Peyer's patch (tissue), 4 donors: ENCODE measurements around the gene AQP12A. TPM values are rescaled to one million over a fixed set of nuclear protein-coding genes. Genes with fewer than 3 reads are reported as not detected.
"Not testable (repeated sequence)": the region's sequence is repeated elsewhere in the genome, so short reads cannot be mapped to it uniquely, and the experiment has no call there.

ENCODE experiments used
- DNase-seq, 3 donors: peaks; one replicate each; pipeline ENCODE4 v3.0.0-alpha.2; 2017 to 2019
- H3K27ac ChIP-seq, 4 donors: fragments of 200-600 bp; sonication (generic); one replicate each; pipeline ENCODE4 v1.5.1; 2016 to 2019
- H3K27me3 ChIP-seq, 2 donors: fragments of 200-600 bp; sonication (generic); one replicate each; pipeline ENCODE4 v1.5.1; 2019
- H3K36me3 ChIP-seq, 3 donors: fragments of 200-600 bp; sonication (generic); one replicate each; pipeline ENCODE4 v1.5.1; 2016 to 2019
- H3K4me1 ChIP-seq, 4 donors: fragments of 200-600 bp; sonication (generic); one replicate each; pipeline ENCODE4 v1.5.1; 2016 to 2019
- H3K4me3 ChIP-seq, 4 donors: fragments of 200-600 bp; sonication (generic); 1 replicate in 3 of 4; 2 replicates in 1 of 4; pipeline ENCODE4 v1.5.1; 2016 to 2019; ENCODE audit warnings: mild to moderate bottlenecking in 1 of 4
- H3K9me3 ChIP-seq, 4 donors: fragments of 200-600 bp; sonication (generic); one replicate each; pipeline ENCODE4 v1.5.1; 2016 to 2019; ENCODE audit warnings: mild to moderate bottlenecking in 1 of 4
- CTCF ChIP-seq, 6 experiments: fragments of 450-650 bp in 4 of 6; fragments of 200-600 bp in 2 of 6; sonication (generic) in 1 of 6; IDR thresholded peaks; one replicate each; pipeline ENCODE4 v1.5.1; 2017 to 2019; ENCODE audit warnings: antibody characterized with exemption in 6 of 6, mild to moderate bottlenecking in 3 of 6, moderate library complexity in 1 of 6
- POLR2A ChIP-seq, 2 donors: fragments of 450-650 bp; IDR thresholded peaks; one replicate each; pipeline ENCODE4 v1.5.1; 2017; ENCODE audit warnings: antibody characterized with exemption in 2 of 2, mild to moderate bottlenecking in 2 of 2, moderate library complexity in 2 of 2
- total RNA-seq, 4 donors: library from RNA; depleted of rRNA; stranded (reverse); fragments of >200 nt; gene quantifications; one replicate each; pipeline ENCODE4 v1.1.0, GENCODE V29; 2016

Gene AQP12A, protein sequence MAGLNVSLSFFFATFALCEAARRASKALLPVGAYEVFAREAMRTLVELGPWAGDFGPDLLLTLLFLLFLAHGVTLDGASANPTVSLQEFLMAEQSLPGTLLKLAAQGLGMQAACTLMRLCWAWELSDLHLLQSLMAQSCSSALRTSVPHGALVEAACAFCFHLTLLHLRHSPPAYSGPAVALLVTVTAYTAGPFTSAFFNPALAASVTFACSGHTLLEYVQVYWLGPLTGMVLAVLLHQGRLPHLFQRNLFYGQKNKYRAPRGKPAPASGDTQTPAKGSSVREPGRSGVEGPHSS
- 1 to 10 TPM in 1 of 4 donors, not detected in 3; 9.2 TPM for total RNA-seq

DNA sequence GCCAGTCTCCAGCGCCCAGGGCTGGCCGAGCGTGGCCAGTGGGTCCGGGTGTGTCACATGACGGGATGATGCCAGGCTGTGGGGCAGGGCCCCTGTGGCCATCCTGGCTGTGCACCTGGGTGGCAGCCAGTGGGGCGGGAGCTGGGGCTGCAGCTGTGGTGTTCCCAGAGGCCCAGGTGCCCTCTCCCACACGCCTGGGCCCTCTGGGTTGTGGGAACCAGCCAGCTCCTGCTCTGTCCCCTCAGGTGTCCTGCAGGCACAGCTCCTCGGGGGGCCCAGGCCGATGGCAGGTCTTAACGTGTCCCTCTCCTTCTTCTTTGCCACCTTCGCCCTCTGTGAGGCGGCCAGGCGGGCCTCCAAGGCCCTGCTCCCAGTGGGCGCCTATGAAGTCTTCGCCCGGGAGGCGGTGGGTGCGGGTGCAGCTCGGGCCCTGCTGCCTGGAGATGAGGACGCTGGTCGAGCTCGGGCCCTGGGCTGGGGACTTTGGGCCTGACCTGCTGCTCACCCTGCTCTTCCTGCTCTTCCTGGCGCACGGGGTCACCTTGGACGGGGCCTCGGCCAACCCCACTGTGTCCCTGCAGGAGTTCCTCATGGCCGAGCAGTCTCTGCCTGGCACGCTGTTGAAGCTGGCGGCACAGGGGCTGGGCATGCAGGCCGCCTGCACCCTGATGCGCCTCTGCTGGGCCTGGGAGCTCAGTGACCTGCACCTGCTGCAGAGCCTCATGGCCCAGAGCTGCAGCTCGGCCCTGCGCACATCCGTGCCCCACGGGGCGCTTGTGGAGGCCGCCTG, at the start of gene AQP12A:
TSS of gene AQP12A (plus strand) at position 236 of the 790 bp plus-strand sequence. CDS start at position 284, 48 bp downstream.
- peak within 1 kb of the TSS in 1 of 4 donors; percentile 36 for H3K4me3 ChIP-seq
- not testable (repeated sequence) for H3K9me3 ChIP-seq, H3K4me1 ChIP-seq

GRCh38 chr2:240642061-240642805, 49.4 kb upstream of the AQP12A start:
- peak in 1 of 3 donors; percentile 6 for DNase-seq
- Histone ChIP-seq H3K4me3 (no peak overlapping the region), H3K9me3 (no peaks in the 10 kb centered on the region), H3K36me3 (no peaks in the 10 kb centered on the region), H3K27ac (no peak overlapping the region), H3K4me1 (no peaks in the 10 kb centered on the region), H3K27me3 (no peaks in the 10 kb centered on the region)
- no peak for TF ChIP-seq POLR2A (IDR thresholded peaks at IDR 0.05)
- TF ChIP-seq CTCF (IDR thresholded peaks at IDR 0.05): no peak

More for the DNA sequence above, at the start of gene AQP12A:
- not testable (repeated sequence) for H3K36me3 ChIP-seq, H3K27me3 ChIP-seq
- peak in 1 of 3 donors; percentile 51 for DNase-seq
- peak within 1 kb of the TSS in 1 of 4 donors; percentile 65 for H3K27ac ChIP-seq

GRCh38 chr2:240642806-240643092, 48.9 kb upstream of the AQP12A start:
- no peak overlapping the region for H3K4me3 ChIP-seq
- no peaks in the 10 kb centered on the region for H3K27me3 ChIP-seq
- no peak overlapping the region for H3K27ac ChIP-seq
- DNase-seq: no peak
- H3K36me3 ChIP-seq: no peaks in the 10 kb centered on the region
- TF ChIP-seq CTCF (IDR thresholded peaks at IDR 0.05) (no peak), POLR2A (IDR thresholded peaks at IDR 0.05) (no peak)
- H3K4me1 ChIP-seq: no peaks in the 10 kb centered on the region
- no peaks in the 10 kb centered on the region for H3K9me3 ChIP-seq

GRCh38 chr2:240643093-240643810, 48.4 kb upstream of the AQP12A start:
- no peaks in the 10 kb centered on the region for H3K27me3 ChIP-seq
- DNase-seq: peak in 1 of 3 donors; percentile 7

DNA sequence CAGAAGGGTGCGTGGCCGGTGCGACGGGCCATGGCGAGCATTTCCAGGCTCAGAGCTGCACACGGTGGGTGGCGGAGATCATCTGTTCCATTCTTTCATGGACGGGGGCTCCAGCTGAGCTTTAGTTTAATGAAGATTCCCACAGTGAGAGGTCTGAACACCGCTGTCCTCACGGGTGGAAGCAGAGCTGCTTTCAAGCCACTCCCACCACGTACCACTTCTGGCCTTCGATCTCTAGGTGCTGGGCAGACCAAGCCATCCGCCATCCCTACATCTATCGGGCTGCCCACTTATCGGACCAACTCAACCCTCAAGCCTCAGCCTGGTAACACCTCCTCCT, 47.9 kb upstream of the AQP12A start:
- Histone ChIP-seq H3K4me1 (no peaks in the 10 kb centered on the region), H3K27me3 (no peaks in the 10 kb centered on the region), H3K4me3 (no peak overlapping the region), H3K36me3 (no peaks in the 10 kb centered on the region), H3K9me3 (no peaks in the 10 kb centered on the region), H3K27ac (no peak overlapping the region)
- TF ChIP-seq POLR2A (IDR thresholded peaks at IDR 0.05) (no peak), CTCF (IDR thresholded peaks at IDR 0.05) (no peak)
- DNase-seq: peak in 1 of 3 donors; percentile 5

More at GRCh38 chr2:240643093-240643810, 48.4 kb upstream of the AQP12A start:
- Histone ChIP-seq H3K36me3 (no peaks in the 10 kb centered on the region), H3K9me3 (no peaks in the 10 kb centered on the region), H3K4me3 (no peak overlapping the region), H3K27ac (no peak overlapping the region), H3K4me1 (no peaks in the 10 kb centered on the region)
- TF ChIP-seq POLR2A (IDR thresholded peaks at IDR 0.05) (no peak), CTCF (IDR thresholded peaks at IDR 0.05) (no peak)
